ENCODE data around the gene CIRBP. TPM values are rescaled to one million over a fixed set of nuclear protein-coding genes. Genes with fewer than 3 reads are reported as not detected.

CIRBP gene
- total RNA-seq, 1 experiment from 2014 or later, result 331 TPM

- DNase-seq, result peak in 1 of 2 experiments; percentile 91
- Histone ChIP-seq H3K27me3 (replicated peaks; ENCODE audit: control insufficient read depth, insufficient read depth, low read length) (no peaks in the 10 kb centered on the region), H3K9me3 (no peaks in the 10 kb centered on the region), H3K4me3 (ENCODE audit: low read depth, low read length) (peak overlapping the region; percentile 65), H3K36me3 (ENCODE audit: control insufficient read depth, insufficient read depth, low read length) (no peaks in the 10 kb centered on the region; the same call in 1 of the 2 replicates), H3K4me1 (peaks cover 62% of the 10 kb centered on the region)
- no peak for TF ChIP-seq CTCF (IDR thresholded peaks at IDR 0.05; ENCODE audit: insufficient read depth in 1 of 2, low read depth in 1 of 2, low read length in 1 of 2, severe bottlenecking in 1 of 2, unreplicated experiment in 1 of 2)
- peak overlapping the region; percentile 78 for H3K4me3 Mint-ChIP-seq (ENCODE audit: unreplicated experiment)
- intact Hi-C loops (cut with micrococcal nuclease; ENCODE audit: unreplicated experiment), result no loop called here
- BruUV-seq (replicated peaks), result no TSS peak
- H3K27ac Mint-ChIP-seq (ENCODE audit: unreplicated experiment), result peak overlapping the region; percentile 98
- H3K27me3 Mint-ChIP-seq (ENCODE audit: insufficient read depth, unreplicated experiment), result no peaks in the 10 kb centered on the region
- CTCF ChIA-PET, result interaction anchor here (0.6 to 5.2 kb wide), 2 partner anchors 18 to 150 kb away, joined by 4 to 41 read pairs; no protein-coding TSS in a partner anchor
- POLR2A ChIA-PET, result interaction anchor here (1.8 to 3.1 kb wide), 2 partner anchors 7 to 9 kb away, joined by 8 to 62 read pairs; partner anchors contain the start of gene CIRBP
- H3K9me3 Mint-ChIP-seq (ENCODE audit: unreplicated experiment), result no peaks in the 10 kb centered on the region
- peaks cover 86% of the 10 kb centered on the region for H3K36me3 Mint-ChIP-seq (ENCODE audit: insufficient read depth, unreplicated experiment)
- peaks cover 25% of the 10 kb centered on the region for H3K4me1 Mint-ChIP-seq (ENCODE audit: low read depth, unreplicated experiment)
Observed at GRCh38 chr19:1261798-1262622, 7.1 kb upstream of the CIRBP start.

GRCh38 chr19:1262623-1263123 is 6.5 kb upstream of the CIRBP start:
- CTCF ChIA-PET, result interaction anchor here (0.5 to 5.2 kb wide), 3 partner anchors 18 to 198 kb away, joined by 3 to 41 read pairs (median 5); no protein-coding TSS in a partner anchor
- no peak for TF ChIP-seq CTCF (IDR thresholded peaks at IDR 0.05; ENCODE audit: insufficient read depth in 1 of 2, low read depth in 1 of 2, low read length in 1 of 2, severe bottlenecking in 1 of 2, unreplicated experiment in 1 of 2)

DNA sequence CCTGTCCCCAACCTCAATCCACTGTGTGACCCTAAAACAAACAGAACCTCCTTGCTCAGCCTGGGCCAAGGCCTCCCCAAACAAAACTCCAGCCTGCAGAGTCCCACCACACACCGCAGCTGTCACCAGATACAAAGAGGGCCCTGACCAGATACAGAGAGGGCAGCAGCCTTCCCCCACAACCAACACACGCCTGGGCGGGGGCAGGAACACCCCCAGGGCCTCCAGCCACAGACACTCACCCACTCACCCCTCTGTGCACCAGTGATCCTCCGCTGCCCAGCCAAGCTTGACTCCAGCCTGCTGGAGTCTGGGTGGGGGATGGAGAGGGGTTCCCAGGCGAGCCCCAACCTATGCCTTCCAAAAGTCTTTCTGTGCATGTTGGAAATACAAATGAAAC is 5.9 kb upstream of the CIRBP start:
- Mint-ChIP-seq H3K36me3 (ENCODE audit: insufficient read depth, unreplicated experiment) (peaks cover 75% of the 10 kb centered on the region), H3K9me3 (ENCODE audit: unreplicated experiment) (no peaks in the 10 kb centered on the region), H3K4me1 (ENCODE audit: low read depth, unreplicated experiment) (peaks cover 25% of the 10 kb centered on the region), H3K4me3 (ENCODE audit: unreplicated experiment) (peak overlapping the region; percentile 78), H3K27ac (ENCODE audit: unreplicated experiment) (peak overlapping the region; percentile 98), H3K27me3 (ENCODE audit: insufficient read depth, unreplicated experiment) (no peaks in the 10 kb centered on the region)
- ChIA-PET CTCF (interaction anchor here (0.5 to 5.2 kb wide), 3 partner anchors 19 to 199 kb away, joined by 3 to 41 read pairs (median 5); no protein-coding TSS in a partner anchor), POLR2A (no interaction called here)
- Histone ChIP-seq H3K4me1 (peaks cover 64% of the 10 kb centered on the region), H3K27me3 (replicated peaks; ENCODE audit: control insufficient read depth, insufficient read depth, low read length) (no peaks in the 10 kb centered on the region), H3K4me3 (ENCODE audit: low read depth, low read length) (no peak overlapping the region), H3K36me3 (ENCODE audit: control insufficient read depth, insufficient read depth, low read length) (no peaks in the 10 kb centered on the region), H3K9me3 (no peaks in the 10 kb centered on the region)
- no peak for TF ChIP-seq CTCF (IDR thresholded peaks at IDR 0.05; ENCODE audit: insufficient read depth in 1 of 2, low read depth in 1 of 2, low read length in 1 of 2, severe bottlenecking in 1 of 2, unreplicated experiment in 1 of 2)
- BruUV-seq (replicated peaks), result no TSS peak
- no peak for DNase-seq
- intact Hi-C loops (cut with micrococcal nuclease; ENCODE audit: unreplicated experiment), result no loop called here

More at GRCh38 chr19:1262623-1263123, 6.5 kb upstream of the CIRBP start:
- intact Hi-C loops (cut with micrococcal nuclease; ENCODE audit: unreplicated experiment), result no loop called here
- Mint-ChIP-seq H3K4me1 (ENCODE audit: low read depth, unreplicated experiment) (peaks cover 24% of the 10 kb centered on the region), H3K27ac (ENCODE audit: unreplicated experiment) (peak overlapping the region; percentile 98), H3K36me3 (ENCODE audit: insufficient read depth, unreplicated experiment) (peaks cover 80% of the 10 kb centered on the region), H3K27me3 (ENCODE audit: insufficient read depth, unreplicated experiment) (no peaks in the 10 kb centered on the region), H3K4me3 (ENCODE audit: unreplicated experiment) (peak overlapping the region; percentile 78), H3K9me3 (ENCODE audit: unreplicated experiment) (no peaks in the 10 kb centered on the region)
- DNase-seq, result peak in 1 of 2 experiments; percentile 89
- H3K9me3 ChIP-seq, result no peaks in the 10 kb centered on the region
- no TSS peak for BruUV-seq (replicated peaks)
- H3K36me3 ChIP-seq (ENCODE audit: control insufficient read depth, insufficient read depth, low read length), result no peaks in the 10 kb centered on the region; the same call in 1 of the 2 replicates
- POLR2A ChIA-PET, result interaction anchor here (1.8 kb wide), 1 partner anchor 10 kb away, joined by 8 read pairs; no protein-coding TSS in a partner anchor
- H3K27me3 ChIP-seq (replicated peaks; ENCODE audit: control insufficient read depth, insufficient read depth, low read length), result no peaks in the 10 kb centered on the region
- H3K4me1 ChIP-seq, result peaks cover 66% of the 10 kb centered on the region
- no peak overlapping the region for H3K4me3 ChIP-seq (ENCODE audit: low read depth, low read length)
